Stimulated activated naive B cell treated with anti-CD40 and anti-IgM and Interleukin-4, amounts not matched to agents 10 μg/mL and 1 μg/mL and 100 μg/mL, for 72 hours (primary cell): Measurements from ENCODE around the gene PPIL3.

Experiments
- ATAC-seq, 2 donors: fragments of 150-1000 bp; cut with Tn5 transposase; replicated peaks; 2 replicates each; pipeline ENCODE4 v1.10.0; 2021; ENCODE audit warnings: moderate library complexity in 1 of 2
- DNase-seq: peaks from one replicate; pipeline ENCODE4 v3.0.0; 2021
- H3K27ac Mint-ChIP-seq: one replicate; pipeline ENCODE4 v1.8.0; 2022; ENCODE audit warnings: mild to moderate bottlenecking, mixed read lengths
- H3K27me3 Mint-ChIP-seq, 2 donors: one replicate each; pipeline ENCODE4 v1.8.0; 2022; ENCODE audit warnings: mixed read lengths in 2 of 2
- H3K36me3 Mint-ChIP-seq, 2 donors: one replicate each; pipeline ENCODE4 v1.8.0; 2022; ENCODE audit warnings: mixed read lengths in 2 of 2, mild to moderate bottlenecking in 1 of 2
- H3K4me1 Mint-ChIP-seq, 2 donors: one replicate each; pipeline ENCODE4 v1.8.0; 2022; ENCODE audit warnings: mixed read lengths in 2 of 2, mild to moderate bottlenecking in 1 of 2
- H3K4me3 Mint-ChIP-seq, 2 donors: one replicate each; pipeline ENCODE4 v1.8.0; 2022; ENCODE audit warnings: mild to moderate bottlenecking in 2 of 2, mixed read lengths in 2 of 2, moderate library complexity in 1 of 2
- H3K9me3 Mint-ChIP-seq, 2 donors: one replicate each; pipeline ENCODE4 v1.8.0; 2022; ENCODE audit warnings: mixed read lengths in 2 of 2, mild to moderate bottlenecking in 1 of 2

Gene PPIL3

GRCh38 chr2:200847269-200847668, 41.6 kb downstream of the PPIL3 start:
- ATAC-seq, result peak; percentile 77 to 78
- H3K27ac Mint-ChIP-seq, result no peak overlapping the region
- H3K9me3 Mint-ChIP-seq, result no peaks in the 10 kb centered on the region

GRCh38 chr2:200845669-200846325, 43.1 kb downstream of the PPIL3 start:
- Mint-ChIP-seq H3K36me3 (peaks cover 6 to 11% of the 10 kb centered on the region in 2 donors), H3K9me3 (no peaks in the 10 kb centered on the region), H3K4me1 (peaks cover 4 to 8% of the 10 kb centered on the region in 2 donors), H3K27me3 (no peaks in the 10 kb centered on the region), H3K27ac (no peak overlapping the region), H3K4me3 (no peak overlapping the region)
- ATAC-seq (no peak), DNase-seq (no peak)

More at GRCh38 chr2:200847269-200847668, 41.6 kb downstream of the PPIL3 start:
- H3K36me3 Mint-ChIP-seq, result peaks cover 14 to 22% of the 10 kb centered on the region in 2 donors
- peaks cover 4 to 8% of the 10 kb centered on the region in 2 donors for H3K4me1 Mint-ChIP-seq
- H3K27me3 Mint-ChIP-seq, result no peaks in the 10 kb centered on the region
- no peak overlapping the region for H3K4me3 Mint-ChIP-seq
- no peak for DNase-seq

DNA sequence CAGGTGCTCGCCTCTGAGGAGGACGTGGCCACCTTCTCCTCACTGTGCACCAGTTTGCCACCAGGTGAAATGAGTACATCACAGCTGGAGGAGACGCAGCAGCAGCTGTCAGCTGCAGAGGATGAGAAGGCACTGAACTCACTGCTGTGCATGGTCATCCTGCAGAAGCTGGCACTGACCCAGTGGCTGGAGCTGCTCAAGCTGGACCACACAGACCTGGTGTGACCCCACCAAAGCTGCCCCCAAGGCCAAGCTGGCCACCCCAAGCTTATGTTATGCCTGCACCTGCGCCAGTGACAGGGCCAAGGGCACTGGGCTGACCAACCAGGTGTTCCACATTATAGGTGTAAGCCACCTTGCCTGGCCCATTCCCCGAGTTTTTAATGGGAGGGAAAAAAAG, 43.7 kb downstream of the PPIL3 start:
- no peak for ATAC-seq
- no peaks in the 10 kb centered on the region for H3K9me3 Mint-ChIP-seq

GRCh38 chr2:200843993-200844948, 44.6 kb downstream of the PPIL3 start:
- Mint-ChIP-seq H3K4me1 (peaks cover 4 to 8% of the 10 kb centered on the region in 2 donors), H3K4me3 (no peak overlapping the region), H3K36me3 (peaks cover 0 to 4% of the 10 kb centered on the region in 2 donors), H3K27me3 (no peaks in the 10 kb centered on the region), H3K27ac (no peak overlapping the region), H3K9me3 (no peaks in the 10 kb centered on the region)
- DNase-seq (no peak), ATAC-seq (no peak)

More for the DNA sequence above, 43.7 kb downstream of the PPIL3 start:
- H3K27ac Mint-ChIP-seq, result no peak overlapping the region
- peaks cover 0 to 5% of the 10 kb centered on the region in 2 donors for H3K36me3 Mint-ChIP-seq
- no peaks in the 10 kb centered on the region for H3K27me3 Mint-ChIP-seq
- H3K4me1 Mint-ChIP-seq, result peaks cover 4 to 8% of the 10 kb centered on the region in 2 donors
- no peak overlapping the region for H3K4me3 Mint-ChIP-seq
- DNase-seq, result no peak

GRCh38 chr2:200839513-200839912, 49.4 kb downstream of the PPIL3 start:
- ATAC-seq (no peak), DNase-seq (no peak)
- no peaks in the 10 kb centered on the region for H3K27me3 Mint-ChIP-seq
- peaks cover 0 to 6% of the 10 kb centered on the region in 2 donors for H3K9me3 Mint-ChIP-seq
- no peak overlapping the region for H3K4me3 Mint-ChIP-seq
- no peaks in the 10 kb centered on the region for H3K36me3 Mint-ChIP-seq
- H3K27ac Mint-ChIP-seq, result no peak overlapping the region
- no peaks in the 10 kb centered on the region for H3K4me1 Mint-ChIP-seq

DNA sequence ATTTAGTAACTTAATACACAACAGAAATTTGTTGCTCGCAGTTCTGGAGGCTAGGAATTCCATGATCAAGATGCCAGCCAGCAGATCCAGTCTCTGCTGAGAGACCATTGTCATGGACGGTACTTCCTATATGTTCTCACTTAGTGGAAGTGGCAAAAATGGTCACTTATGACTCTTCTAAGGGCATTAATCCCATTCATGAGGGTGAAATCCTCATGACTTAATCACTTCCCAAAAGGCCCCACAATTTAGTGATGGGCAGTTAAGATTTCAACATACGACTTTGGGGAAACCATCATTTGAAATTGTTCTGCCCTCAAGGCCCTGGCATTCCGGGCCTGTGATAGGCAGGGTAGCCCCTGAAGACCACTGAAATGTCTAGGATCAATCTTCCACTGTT, 54.2 kb downstream of the PPIL3 start:
- H3K36me3 Mint-ChIP-seq, result peaks cover 0 to 1% of the 10 kb centered on the region in 2 donors
- no peaks in the 10 kb centered on the region for H3K27me3 Mint-ChIP-seq
- no peaks in the 10 kb centered on the region for H3K4me1 Mint-ChIP-seq
- H3K9me3 Mint-ChIP-seq, result peaks cover 0 to 6% of the 10 kb centered on the region in 2 donors
- no peak overlapping the region for H3K4me3 Mint-ChIP-seq
- ATAC-seq, result no peak
- no peak overlapping the region for H3K27ac Mint-ChIP-seq
- DNase-seq, result no peak

- Mint-ChIP-seq H3K4me1 (peaks cover 2 to 4% of the 10 kb centered on the region in 2 donors), H3K4me3 (no peak overlapping the region), H3K27me3 (no peaks in the 10 kb centered on the region), H3K36me3 (peaks cover 3 to 20% of the 10 kb centered on the region in 2 donors), H3K27ac (peak overlapping the region; percentile 47), H3K9me3 (no peaks in the 10 kb centered on the region)
- ATAC-seq (no peak), DNase-seq (no peak)
Observed at GRCh38 chr2:200829258-200829655, 59.6 kb downstream of the PPIL3 start.

DNA sequence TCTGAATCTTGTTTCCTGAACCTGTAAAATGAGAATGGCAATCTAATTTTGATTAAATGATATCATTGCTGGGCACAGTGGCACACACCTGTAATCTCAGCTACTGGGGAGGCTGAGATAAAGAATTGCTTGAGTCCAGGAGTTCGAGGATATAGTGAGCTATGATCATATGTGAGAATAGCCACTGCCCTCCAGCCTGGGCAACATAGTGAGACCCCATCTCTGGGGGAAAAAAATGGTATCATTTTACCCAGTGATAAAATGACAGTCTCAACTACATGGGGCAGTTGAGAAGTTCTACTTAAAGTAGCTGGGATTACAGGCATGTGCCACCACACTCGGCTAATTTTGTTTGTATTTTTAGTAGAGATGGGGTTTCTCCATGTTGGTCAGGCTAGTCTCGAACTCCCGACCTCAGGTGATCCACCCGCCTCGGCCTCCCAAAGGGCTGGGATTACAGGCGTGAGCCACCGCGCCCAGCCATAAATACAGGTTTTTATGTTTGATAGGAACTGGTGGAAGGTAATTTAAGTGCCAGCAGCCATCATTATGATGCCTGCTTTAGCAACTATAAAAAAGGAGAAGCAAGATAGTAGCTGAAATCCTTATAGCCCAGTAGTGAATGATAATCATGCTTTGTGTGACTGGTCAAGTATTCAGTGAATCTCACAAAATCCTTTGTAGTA, 60.2 kb downstream of the PPIL3 start:
- H3K9me3 Mint-ChIP-seq, result no peaks in the 10 kb centered on the region
- H3K27ac Mint-ChIP-seq, result no peak overlapping the region
- H3K36me3 Mint-ChIP-seq, result peaks cover 3 to 20% of the 10 kb centered on the region in 2 donors
- H3K4me1 Mint-ChIP-seq, result peaks cover 2 to 4% of the 10 kb centered on the region in 2 donors
- ATAC-seq, result no peak
- no peak for DNase-seq
- no peak overlapping the region for H3K4me3 Mint-ChIP-seq
- no peaks in the 10 kb centered on the region for H3K27me3 Mint-ChIP-seq

DNA sequence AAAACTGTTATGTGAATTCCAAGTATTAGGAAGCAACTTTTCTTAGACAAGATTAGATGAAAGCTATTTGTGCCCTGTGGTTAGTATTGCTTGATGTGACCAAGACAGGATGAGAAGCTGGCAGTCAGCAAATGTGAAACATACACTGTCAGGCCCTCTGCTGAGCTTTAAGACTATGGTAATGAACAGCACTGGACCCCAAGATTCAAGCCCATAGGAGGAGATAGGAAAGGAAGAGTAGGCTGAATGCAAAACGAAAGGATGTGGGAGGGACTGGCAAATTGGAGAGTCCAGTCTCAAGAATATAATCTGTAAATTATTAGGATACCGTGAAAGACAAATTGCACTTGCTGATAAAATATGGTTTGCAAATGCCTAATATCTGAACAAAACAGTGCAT, 60.8 kb downstream of the PPIL3 start:
- H3K9me3 Mint-ChIP-seq, result no peaks in the 10 kb centered on the region
- peak overlapping the region; percentile 33 for H3K27ac Mint-ChIP-seq
- DNase-seq (no peak), ATAC-seq (no peak)
- peaks cover 2 to 4% of the 10 kb centered on the region in 2 donors for H3K4me1 Mint-ChIP-seq
- H3K36me3 Mint-ChIP-seq, result peaks cover 3 to 20% of the 10 kb centered on the region in 2 donors
- H3K27me3 Mint-ChIP-seq, result no peaks in the 10 kb centered on the region
- H3K4me3 Mint-ChIP-seq, result no peak overlapping the region

GRCh38 chr2:200821686-200822245, 67.1 kb downstream of the PPIL3 start:
- ATAC-seq (no peak), DNase-seq (no peak)
- no peak overlapping the region for H3K4me3 Mint-ChIP-seq
- peak overlapping the region; percentile 9 for H3K27ac Mint-ChIP-seq
- H3K9me3 Mint-ChIP-seq, result no peaks in the 10 kb centered on the region
- H3K27me3 Mint-ChIP-seq, result no peaks in the 10 kb centered on the region
- H3K4me1 Mint-ChIP-seq, result peaks cover 5% of the 10 kb centered on the region in 2 donors
- peaks cover 16 to 39% of the 10 kb centered on the region in 2 donors for H3K36me3 Mint-ChIP-seq
